Esophagus muscularis mucosa (tissue), 4 donors: Measurements from ENCODE around the gene NIPBL.

Experiments
- CTCF ChIP-seq, 3 experiments: fragments of 200-600 bp in 2 of 3; fragments of 450-650 bp in 1 of 3; sonication (generic) in 2 of 3; IDR thresholded peaks; one replicate each; pipeline ENCODE4 v1.5.1; 2017 to 2019; ENCODE audit warnings: antibody characterized with exemption in 3 of 3, mild to moderate bottlenecking in 2 of 3, moderate library complexity in 1 of 3
- EP300 ChIP-seq: sonication (generic); formaldehyde crosslinking; IDR thresholded peaks from one replicate; pipeline ENCODE4 v1.6.1; 2017; ENCODE audit warnings: antibody characterized with exemption
- POLR2A ChIP-seq: fragments of 450-650 bp; IDR thresholded peaks from one replicate; pipeline ENCODE4 v1.6.1; 2017; ENCODE audit warnings: antibody characterized with exemption, moderate library complexity, mild to moderate bottlenecking, low read depth
- POLR2AphosphoS5 ChIP-seq, 2 donors: sonication (generic); formaldehyde crosslinking; IDR thresholded peaks; one replicate each; pipeline ENCODE4 v1.6.1; 2017; ENCODE audit warnings: antibody characterized with exemption in 2 of 2

- TF ChIP-seq CTCF (IDR thresholded peaks at IDR 0.05) (no peak), POLR2A (no peak), EP300 (no peak), POLR2AphosphoS5 (IDR thresholded peaks at IDR 0.05) (no peak)
These were observed 44.3 kb upstream of the NIPBL start for GRCh38 chr5:36832274-36832673.
